Measurements from ENCODE around the gene CPNE4. TPM values are rescaled to one million over a fixed set of nuclear protein-coding genes. Genes with fewer than 3 reads are reported as not detected.

Gene CPNE4
- polyA plus RNA-seq, 4 donors, result 0.35 to 0.82 (median 0.51) TPM

GRCh38 chr3:131804565-131805133 is 230.2 kb downstream of the CPNE4 start:
- no peak for DNase-seq (ENCODE audit: low read depth in 4 of 4, low spot score in 2 of 4)

GRCh38 chr3:131803113-131803512 is 231.7 kb downstream of the CPNE4 start:
- DNase-seq (ENCODE audit: low read depth in 4 of 4, low spot score in 2 of 4), result no peak

- no peak for DNase-seq (ENCODE audit: low read depth in 4 of 4, low spot score in 2 of 4)
Observed at GRCh38 chr3:131802029-131802428, 232.8 kb downstream of the CPNE4 start.

- DNase-seq (ENCODE audit: low read depth in 4 of 4, low spot score in 2 of 4), result no peak
Observed at GRCh38 chr3:131801566-131801965, 233.2 kb downstream of the CPNE4 start.

GRCh38 chr3:131797776-131798175 is 237.0 kb downstream of the CPNE4 start:
- DNase-seq (ENCODE audit: low read depth in 4 of 4, low spot score in 2 of 4), result no peak

GRCh38 chr3:131796558-131797198 is 238.1 kb downstream of the CPNE4 start:
- DNase-seq (ENCODE audit: low read depth in 4 of 4, low spot score in 2 of 4), result no peak

- no peak for DNase-seq (ENCODE audit: low read depth in 4 of 4, low spot score in 2 of 4)
Observed at GRCh38 chr3:131796111-131796510, 238.7 kb downstream of the CPNE4 start.

GRCh38 chr3:131795390-131796090 is 239.3 kb downstream of the CPNE4 start:
- DNase-seq (ENCODE audit: low read depth in 4 of 4, low spot score in 2 of 4), result no peak

- peak; percentile 3 to 43 (median 12) for DNase-seq (ENCODE audit: low read depth in 4 of 4, low spot score in 2 of 4)
Observed at GRCh38 chr3:131794766-131795388, 239.9 kb downstream of the CPNE4 start.

GRCh38 chr3:131793870-131794269 is 240.9 kb downstream of the CPNE4 start:
- DNase-seq (ENCODE audit: low read depth in 4 of 4, low spot score in 2 of 4), result no peak

GRCh38 chr3:131789188-131789587 is 245.6 kb downstream of the CPNE4 start:
- DNase-seq (ENCODE audit: low read depth in 4 of 4, low spot score in 2 of 4), result no peak

GRCh38 chr3:131786386-131786785 is 248.4 kb downstream of the CPNE4 start:
- DNase-seq (ENCODE audit: low read depth in 4 of 4, low spot score in 2 of 4), result no peak

GRCh38 chr3:131782751-131783150 is 252.1 kb downstream of the CPNE4 start:
- DNase-seq (ENCODE audit: low read depth in 4 of 4, low spot score in 2 of 4), result no peak

- DNase-seq (ENCODE audit: low read depth in 4 of 4, low spot score in 2 of 4), result no peak
Observed at GRCh38 chr3:131778526-131778925, 256.3 kb downstream of the CPNE4 start.

GRCh38 chr3:131775650-131776049 is 259.2 kb downstream of the CPNE4 start:
- no peak for DNase-seq (ENCODE audit: low read depth in 4 of 4, low spot score in 2 of 4)

- DNase-seq (ENCODE audit: low read depth in 4 of 4, low spot score in 2 of 4), result no peak
Observed at GRCh38 chr3:131772269-131773026, 262.4 kb downstream of the CPNE4 start.

- DNase-seq (ENCODE audit: low read depth in 4 of 4, low spot score in 2 of 4), result no peak
Observed at GRCh38 chr3:131762981-131763564, 271.7 kb downstream of the CPNE4 start.

GRCh38 chr3:131756405-131756804 is 278.4 kb downstream of the CPNE4 start:
- DNase-seq (ENCODE audit: low read depth in 4 of 4, low spot score in 2 of 4), result no peak

GRCh38 chr3:131755380-131755779 is 279.4 kb downstream of the CPNE4 start:
- no peak for DNase-seq (ENCODE audit: low read depth in 4 of 4, low spot score in 2 of 4)

- DNase-seq (ENCODE audit: low read depth in 4 of 4, low spot score in 2 of 4), result no peak
Observed at GRCh38 chr3:131750256-131750655, 284.6 kb downstream of the CPNE4 start.

Data from left renal cortex interstitium (tissue), 4 donors.